Activated CD4-positive, alpha-beta memory T cell treated with anti-CD3 and anti-CD28 coated beads, Interleukin-2, amount 10 ng/mL, durations not matched to agents 7 days and 5 days (primary cell): ENCODE data around the gene PCDHGA7. TPM values are rescaled to one million over a fixed set of nuclear protein-coding genes. Genes with fewer than 3 reads are reported as not detected.
"Not testable (repeated sequence)": the region's sequence is repeated elsewhere in the genome, so short reads cannot be mapped to it uniquely, and the experiment has no call there.

Source experiments
- CTCF ChIA-PET: fragments of 350-600 bp; sonication (Branson Sonifier 250); formaldehyde crosslinking; loops from one replicate; lab custom pipeline; 2021; ENCODE audit warnings: antibody characterized with exemption, inconsistent platforms; lab: Charles Lee
- POLR2A ChIA-PET: fragments of 350-600 bp; sonication (Branson Sonifier 250); formaldehyde crosslinking; loops from one replicate; lab custom pipeline; 2021; ENCODE audit warnings: antibody characterized with exemption; lab: Charles Lee
- DNase-seq: peaks from one replicate; pipeline ENCODE4 v3.0.0-alpha.2; 2020
- H3K27ac Mint-ChIP-seq: one replicate; pipeline ENCODE4 v1.8.0; 2021; ENCODE audit warnings: mild to moderate bottlenecking, mixed read lengths
- H3K27me3 Mint-ChIP-seq: one replicate; pipeline ENCODE4 v1.8.0; 2021; ENCODE audit warnings: mixed read lengths
- H3K36me3 Mint-ChIP-seq: one replicate; pipeline ENCODE4 v1.8.0; 2021; ENCODE audit warnings: low read depth, mixed read lengths
- H3K4me1 Mint-ChIP-seq: one replicate; pipeline ENCODE4 v1.8.0; 2021; ENCODE audit warnings: mixed read lengths
- H3K4me3 Mint-ChIP-seq: one replicate; pipeline ENCODE4 v1.8.0; 2021; ENCODE audit warnings: mild to moderate bottlenecking, mixed read lengths
- H3K9me3 Mint-ChIP-seq: one replicate; pipeline ENCODE4 v1.8.0; 2021; ENCODE audit warnings: mixed read lengths
- total RNA-seq, 2 experiments: library from RNA; stranded (reverse); gene quantifications; one replicate each; pipeline ENCODE4 v1.2.3, GENCODE V29; 2021

Gene PCDHGA7
- under 1 TPM in 1 of 2 experiments, not detected in 1; 0.08 TPM for total RNA-seq

DNA sequence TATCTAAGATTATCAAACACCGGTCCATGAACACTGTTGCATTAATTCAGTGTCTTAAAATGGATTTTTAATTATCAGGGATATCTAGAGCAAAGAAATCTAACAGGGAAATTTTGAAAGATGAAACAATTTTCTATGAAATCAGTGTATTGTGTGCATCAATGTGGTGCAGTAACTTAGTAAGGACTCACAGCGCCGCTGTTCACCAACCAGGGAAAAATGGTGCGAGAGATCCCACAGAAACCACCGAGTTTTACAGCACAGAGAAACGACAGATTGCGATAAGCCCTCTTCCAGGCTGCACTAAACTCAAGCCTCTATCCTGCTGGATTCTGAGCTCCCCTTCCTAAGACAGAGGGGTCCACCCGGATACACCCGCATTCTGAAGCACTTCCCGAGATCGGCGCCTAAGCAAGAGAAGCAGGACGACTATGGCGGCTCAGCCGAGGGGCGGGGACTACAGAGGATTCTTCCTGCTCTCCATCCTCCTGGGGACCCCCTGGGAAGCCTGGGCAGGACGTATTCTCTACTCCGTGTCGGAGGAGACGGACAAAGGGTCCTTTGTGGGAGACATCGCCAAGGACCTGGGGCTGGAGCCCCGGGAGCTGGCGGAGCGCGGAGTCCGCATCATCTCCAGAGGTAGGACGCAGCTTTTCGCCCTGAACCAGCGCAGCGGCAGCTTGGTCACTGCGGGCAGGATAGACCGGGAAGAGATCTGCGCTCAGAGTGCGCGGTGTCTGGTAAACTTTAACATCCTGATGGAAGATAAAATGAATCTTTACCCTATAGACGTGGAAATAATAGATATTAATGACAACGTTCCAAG lies at the start of gene PCDHGA7:
Gene PCDHGA7, plus strand, starts transcription at position 274 of the 826 bp plus-strand sequence. Its CDS starts 158 bp downstream, at position 432.
- H3K27ac Mint-ChIP-seq, result no peak within 1 kb of the TSS
- DNase-seq, result no peak
- ChIA-PET POLR2A (no interaction called here), CTCF (interaction anchor here (1.1 kb wide), 1 partner anchor 16 kb away, joined by 4 read pairs; no protein-coding TSS in a partner anchor)
- H3K27me3 Mint-ChIP-seq, result peaks cover 31% of the 10 kb centered on the region
- H3K4me3 Mint-ChIP-seq, result peak within 1 kb of the TSS; percentile 46
- H3K9me3 Mint-ChIP-seq, result peaks cover 8% of the 10 kb centered on the region
- no peaks in the 10 kb centered on the region for H3K36me3 Mint-ChIP-seq
- H3K4me1 Mint-ChIP-seq, result no peaks in the 10 kb centered on the region

GRCh38 chr5:141338538-141339306 lies 43.8 kb upstream of the PCDHGA7 start, which contains the start of gene PCDHGA2:
PCDHGA2 (plus strand) TSS chr5:141338760.
- no peak for DNase-seq
- POLR2A ChIA-PET, result interaction anchor here (1.0 kb wide), 1 partner anchor 18 kb away, joined by 5 read pairs; the partner anchor contains the start of gene TAF7
- Mint-ChIP-seq H3K36me3 (no peaks in the 10 kb centered on the region), H3K4me1 (no peaks in the 10 kb centered on the region), H3K4me3 (no peak within 1 kb of the TSS), H3K27me3 (peaks cover 26% of the 10 kb centered on the region), H3K27ac (no peak within 1 kb of the TSS), H3K9me3 (peaks cover 20% of the 10 kb centered on the region)
- CTCF ChIA-PET, result interaction anchor here (0.7 to 2.9 kb wide), 6 partner anchors 8 to 174 kb away, joined by 3 to 14 read pairs (median 4); partner anchors contain the start of genes PCDHGA1, PCDHGA10 and TAF7

GRCh38 chr5:141340781-141341354 lies 41.7 kb upstream of the PCDHGA7 start:
- POLR2A ChIA-PET, DNase-seq, H3K4me3 Mint-ChIP-seq, H3K4me1 Mint-ChIP-seq, CTCF ChIA-PET, H3K27ac Mint-ChIP-seq, H3K36me3 Mint-ChIP-seq: not testable (repeated sequence)
- Mint-ChIP-seq H3K9me3 (peaks cover 25% of the 10 kb centered on the region), H3K27me3 (peaks cover 14% of the 10 kb centered on the region)

- peaks cover 5% of the 10 kb centered on the region for H3K36me3 Mint-ChIP-seq
- peaks cover 13% of the 10 kb centered on the region for H3K27me3 Mint-ChIP-seq
- no peaks in the 10 kb centered on the region for H3K4me1 Mint-ChIP-seq
- POLR2A ChIA-PET, result interaction anchor here (0.6 kb wide), 2 partner anchors 59 to 92 kb away, joined by 3 read pairs; no protein-coding TSS in a partner anchor
- peaks cover 31% of the 10 kb centered on the region for H3K9me3 Mint-ChIP-seq
- CTCF ChIA-PET, result interaction anchor here (1.7 to 2.7 kb wide), 2 partner anchors 22 to 79 kb away, joined by 3 to 12 read pairs; partner anchors contain the start of gene TAF7
- no peak overlapping the region for H3K4me3 Mint-ChIP-seq
- DNase-seq, result no peak
- no peak overlapping the region for H3K27ac Mint-ChIP-seq
These were observed 39.8 kb upstream of the PCDHGA7 start for GRCh38 chr5:141342773-141343172.

DNA sequence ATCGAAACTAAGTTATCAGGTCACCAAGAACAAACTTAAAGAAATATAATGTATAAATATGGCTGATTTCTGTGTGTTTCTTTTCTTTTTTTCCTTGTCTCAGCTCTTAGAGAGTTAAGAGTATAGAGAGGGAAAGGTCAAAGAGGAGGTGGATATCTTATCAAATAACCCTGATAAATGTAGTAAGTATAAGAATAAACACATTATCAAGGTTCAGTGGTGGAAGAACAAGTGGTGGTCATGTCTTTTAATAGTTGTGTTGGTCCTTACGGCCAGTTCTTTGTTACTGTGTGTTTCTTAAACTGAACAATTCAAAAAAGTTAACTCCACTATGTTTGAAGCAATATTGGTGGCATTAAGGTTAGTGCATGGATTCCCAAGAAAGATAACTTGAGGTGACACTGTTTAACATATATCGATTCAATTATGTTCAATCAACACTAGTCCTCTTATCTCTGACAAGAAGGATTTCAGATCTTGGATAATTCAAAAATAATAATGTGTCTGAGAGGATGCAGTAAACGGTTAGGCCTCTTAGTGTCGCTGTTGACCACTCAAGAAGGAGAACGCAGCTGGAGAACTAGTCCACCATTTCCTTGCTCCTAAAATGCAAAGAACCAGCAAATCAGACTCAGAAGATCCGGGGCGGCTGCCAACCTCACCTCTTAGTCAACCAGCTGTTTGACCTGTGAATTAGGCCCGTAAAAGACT lies 39.1 kb upstream of the PCDHGA7 start, which contains the start of gene PCDHGA3:
Gene PCDHGA3, plus strand, starts transcription at position 588 of the 711 bp plus-strand sequence. CDS start 205 bp downstream, outside the sequence.
- Mint-ChIP-seq H3K4me1 (no peaks in the 10 kb centered on the region), H3K4me3 (peak within 1 kb of the TSS; percentile 44), H3K36me3 (peaks cover 5% of the 10 kb centered on the region), H3K9me3 (peaks cover 31% of the 10 kb centered on the region), H3K27ac (no peak within 1 kb of the TSS), H3K27me3 (peaks cover 9% of the 10 kb centered on the region)
- CTCF ChIA-PET, result interaction anchor here (0.5 to 2.7 kb wide), 5 partner anchors 13 to 78 kb away, joined by 3 to 12 read pairs (median 3); partner anchors contain the start of gene TAF7
- POLR2A ChIA-PET, result interaction anchor here (0.6 kb wide), 1 partner anchor 59 kb away, joined by 3 read pairs; no protein-coding TSS in a partner anchor
- DNase-seq, result no peak

- POLR2A ChIA-PET, result no interaction called here
- Mint-ChIP-seq H3K4me3 (peak overlapping the region; percentile 44), H3K36me3 (peaks cover 5% of the 10 kb centered on the region), H3K27ac (no peak overlapping the region), H3K9me3 (peaks cover 31% of the 10 kb centered on the region), H3K4me1 (no peaks in the 10 kb centered on the region), H3K27me3 (peaks cover 5% of the 10 kb centered on the region)
- no peak for DNase-seq
- CTCF ChIA-PET, result interaction anchor here (0.9 to 2.7 kb wide), 3 partner anchors 24 to 77 kb away, joined by 3 to 12 read pairs (median 3); partner anchors contain the start of gene TAF7
These were observed 38.5 kb upstream of the PCDHGA7 start for GRCh38 chr5:141343953-141344463.

DNA sequence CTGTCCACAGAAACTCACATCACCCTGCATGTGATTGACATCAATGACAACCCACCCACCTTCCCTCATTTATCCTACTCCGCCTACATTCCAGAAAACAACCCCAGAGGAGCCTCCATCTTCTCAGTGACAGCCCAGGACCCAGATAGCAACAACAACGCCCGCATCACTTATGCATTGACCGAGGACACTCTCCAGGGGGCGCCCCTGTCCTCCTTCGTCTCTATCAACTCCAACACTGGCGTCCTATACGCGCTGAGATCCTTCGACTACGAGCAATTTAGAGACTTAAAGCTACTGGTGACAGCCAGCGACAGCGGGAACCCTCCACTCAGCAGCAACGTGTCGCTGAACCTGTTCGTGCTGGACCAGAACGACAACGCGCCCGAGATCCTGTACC lies 37.2 kb upstream of the PCDHGA7 start:
- peaks cover 27% of the 10 kb centered on the region for H3K9me3 Mint-ChIP-seq
- peaks cover 7% of the 10 kb centered on the region for H3K36me3 Mint-ChIP-seq
- ChIA-PET POLR2A (no interaction called here), CTCF (no interaction called here)
- DNase-seq, result no peak
- no peak overlapping the region for H3K27ac Mint-ChIP-seq
- H3K4me1 Mint-ChIP-seq, result peaks cover 2% of the 10 kb centered on the region
- H3K27me3 Mint-ChIP-seq, result peaks cover 3% of the 10 kb centered on the region
- H3K4me3 Mint-ChIP-seq, result no peak overlapping the region

GRCh38 chr5:141346017-141346416 lies 36.5 kb upstream of the PCDHGA7 start:
- H3K36me3 Mint-ChIP-seq, DNase-seq, H3K27me3 Mint-ChIP-seq, H3K4me1 Mint-ChIP-seq, H3K27ac Mint-ChIP-seq, H3K4me3 Mint-ChIP-seq, POLR2A ChIA-PET, CTCF ChIA-PET: not testable (repeated sequence)
- H3K9me3 Mint-ChIP-seq, result peaks cover 27% of the 10 kb centered on the region

GRCh38 chr5:141349917-141350619 lies 32.5 kb upstream of the PCDHGA7 start, which contains the start of gene PCDHGB1:
PCDHGB1 (plus strand) TSS chr5:141350099; CDS start chr5:141350261, 162 bp downstream.
- Mint-ChIP-seq H3K36me3 (peaks cover 8% of the 10 kb centered on the region), H3K27me3 (peaks cover 10% of the 10 kb centered on the region), H3K27ac (no peak within 1 kb of the TSS), H3K9me3 (peaks cover 20% of the 10 kb centered on the region), H3K4me3 (no peak within 1 kb of the TSS), H3K4me1 (peaks cover 2% of the 10 kb centered on the region)
- POLR2A ChIA-PET, result interaction anchor here (1.0 kb wide), 1 partner anchor 29 kb away, joined by 3 read pairs; the partner anchor contains the start of gene TAF7
- DNase-seq, result peak; percentile 47
- CTCF ChIA-PET, result interaction anchor here (0.9 to 1.4 kb wide), 8 partner anchors 19 to 214 kb away, joined by 3 to 4 read pairs (median 3); partner anchors contain the start of genes PCDHGA1, PCDHGB3, PCDHGB7 and TAF7

DNA sequence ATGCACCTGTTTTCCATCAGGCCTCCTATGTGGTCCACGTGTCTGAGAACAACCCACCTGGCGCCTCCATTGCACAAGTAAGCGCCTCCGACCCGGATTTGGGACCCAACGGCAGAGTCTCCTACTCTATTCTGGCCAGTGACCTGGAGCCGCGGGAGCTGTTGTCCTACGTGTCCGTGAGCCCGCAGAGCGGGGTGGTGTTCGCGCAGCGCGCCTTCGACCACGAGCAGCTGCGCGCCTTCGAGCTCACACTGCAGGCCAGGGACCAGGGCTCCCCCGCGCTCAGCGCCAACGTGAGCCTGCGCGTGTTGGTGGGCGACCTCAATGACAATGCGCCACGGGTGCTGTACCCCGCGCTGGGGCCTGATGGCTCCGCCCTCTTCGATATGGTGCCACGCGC lies 31.0 kb upstream of the PCDHGA7 start:
- H3K27ac Mint-ChIP-seq, result no peak overlapping the region
- ChIA-PET CTCF (no interaction called here), POLR2A (no interaction called here)
- peaks cover 2% of the 10 kb centered on the region for H3K4me1 Mint-ChIP-seq
- peaks cover 14% of the 10 kb centered on the region for H3K27me3 Mint-ChIP-seq
- H3K4me3 Mint-ChIP-seq, result no peak overlapping the region
- peaks cover 12% of the 10 kb centered on the region for H3K9me3 Mint-ChIP-seq
- H3K36me3 Mint-ChIP-seq, result peaks cover 5% of the 10 kb centered on the region
- DNase-seq, result no peak
